Fibroblast of lung (primary cell): Measurements from ENCODE around the gene MAN1A2. TPM values are rescaled to one million over a fixed set of nuclear protein-coding genes. Genes with fewer than 3 reads are reported as not detected.
A peak's percentile ranks its signal among the peaks of the same experiment; 100 is the strongest.

Experiments used
- DNase-seq, 2 donors: peaks; one replicate each; pipeline versions ENCODE4 v3.0.0 to v3.0.0-alpha.2; 2010; ENCODE audit warnings: low read depth in 2 of 2
- H2AFZ ChIP-seq: 2 replicates; pipeline ENCODE4 v1.5.1; 2012; ENCODE audit warnings: low read length, control low read depth, inconsistent platforms
- H3K27ac ChIP-seq: 2 replicates; pipeline ENCODE4 v1.5.1; 2011; ENCODE audit warnings: low read length, control low read depth; ENCODE audit not compliant: insufficient read depth
- H3K27me3 ChIP-seq: 2 replicates; pipeline ENCODE4 v1.5.1; 2011; ENCODE audit warnings: mild to moderate bottlenecking, low read length; ENCODE audit not compliant: control insufficient read depth, insufficient read depth
- H3K36me3 ChIP-seq: 2 replicates; pipeline ENCODE4 v1.5.1; 2011; ENCODE audit warnings: low read length; ENCODE audit not compliant: control insufficient read depth, insufficient read depth
- H3K4me1 ChIP-seq: 2 replicates; pipeline ENCODE4 v1.5.1; 2011; ENCODE audit warnings: low read length; ENCODE audit not compliant: control insufficient read depth, insufficient read depth; ENCODE audit errors: extremely low read depth
- H3K4me2 ChIP-seq: 2 replicates; pipeline ENCODE4 v1.5.1; 2011; ENCODE audit warnings: low read length, control low read depth; ENCODE audit not compliant: insufficient read depth; ENCODE audit errors: extremely low read depth
- H3K4me3 ChIP-seq, 4 experiments: fragments of 200-600 bp in 1 of 4; sonication (generic) in 1 of 4; replicated peaks in 1 of 4; 2 replicates each; pipeline ENCODE4 v1.5.1; 2011 to 2016; ENCODE audit warnings: low read length in 4 of 4, low read depth in 3 of 4, mild to moderate bottlenecking in 3 of 4, control low read depth in 2 of 4, inconsistent platforms in 1 of 4, mixed read lengths in 1 of 4; ENCODE audit not compliant: insufficient read depth in 1 of 4; ENCODE audit errors: control extremely low read depth in 1 of 4
- H3K79me2 ChIP-seq: 2 replicates; pipeline ENCODE4 v1.5.1; 2012; ENCODE audit warnings: mild to moderate bottlenecking, low read length, inconsistent platforms; ENCODE audit not compliant: control insufficient read depth, insufficient read depth
- H3K9ac ChIP-seq: 2 replicates; pipeline ENCODE4 v1.5.1; 2011; ENCODE audit warnings: mild to moderate bottlenecking, low read length, control low read depth; ENCODE audit not compliant: insufficient read depth
- H3K9me3 ChIP-seq: 2 replicates; pipeline ENCODE4 v1.5.1; 2012; ENCODE audit warnings: low read depth, low read length; ENCODE audit not compliant: control insufficient read depth, insufficient read depth
- H4K20me1 ChIP-seq: 2 replicates; pipeline ENCODE4 v1.5.1; 2011; ENCODE audit warnings: low read length; ENCODE audit not compliant: control insufficient read depth, insufficient read depth; ENCODE audit errors: extremely low read depth
- CTCF ChIP-seq, 2 donors: IDR thresholded peaks in 1 of 2; conservative IDR thresholded peaks in 1 of 2; 1 replicate in 1 of 2; 2 replicates in 1 of 2; pipeline ENCODE4 v1.5.1; 2011 to 2012; ENCODE audit warnings: low read length in 2 of 2, control low read depth in 1 of 2, inconsistent platforms in 1 of 2, low read depth in 1 of 2, mild to moderate bottlenecking in 1 of 2
- EZH2 ChIP-seq: IDR thresholded peaks from 2 replicates; pipeline ENCODE4 v1.5.1; 2012; ENCODE audit warnings: low read length, control low read depth, mild to moderate bottlenecking; ENCODE audit errors: missing control alignments
- polyA plus RNA-seq, 2 donors: library from polyadenylated mRNA; depleted of rRNA in 1 of 2; stranded (reverse) in 1 of 2; unstranded in 1 of 2; fragments of >200 nt; gene quantifications; 2 replicates each; pipeline ENCODE4 v1.2.1, GENCODE V29; 2011 to 2012; ENCODE audit warnings: missing spikeins in 1 of 2
- total RNA-seq: library from RNA; depleted of rRNA; stranded (reverse); fragments of >200 nt; gene quantifications from 2 replicates; pipeline ENCODE4 v1.2.1, GENCODE V29; 2014

Gene MAN1A2
- total and polyA plus RNA-seq, 2 donors (not counting 1 experiment from before 2014, with no cell fraction given), result 41.9 to 43.6 TPM

GRCh38 chr1:117541003-117541402 is 173.8 kb downstream of the MAN1A2 start:
- Histone ChIP-seq H3K9me3 (no peaks in the 10 kb centered on the region), H3K4me2 (no peak overlapping the region), H3K4me1 (no peaks in the 10 kb centered on the region), H4K20me1 (no peaks in the 10 kb centered on the region), H3K4me3 (no peak overlapping the region), H3K9ac (no peak overlapping the region), H3K27ac (no peak overlapping the region), H3K79me2 (no peaks in the 10 kb centered on the region), H2AFZ (no peak overlapping the region), H3K36me3 (no peaks in the 10 kb centered on the region), H3K27me3 (no peaks in the 10 kb centered on the region)
- TF ChIP-seq CTCF (conservative IDR thresholded peaks at IDR 0.05 in 1 of 2, IDR thresholded peaks at IDR 0.05 in 1 of 2; ENCODE audit: low read depth in 1 of 2, low read length in 2 of 2) (no peak), EZH2 (no peak)
- DNase-seq, result peak in 1 of 2 donors; percentile 15

- no peak for TF ChIP-seq CTCF (conservative IDR thresholded peaks at IDR 0.05 in 1 of 2, IDR thresholded peaks at IDR 0.05 in 1 of 2; ENCODE audit: low read depth in 1 of 2, low read length in 2 of 2)
- no peak for TF ChIP-seq EZH2
- Histone ChIP-seq H3K4me3 (no peak overlapping the region), H2AFZ (no peak overlapping the region), H4K20me1 (no peaks in the 10 kb centered on the region), H3K27ac (no peak overlapping the region), H3K36me3 (no peaks in the 10 kb centered on the region), H3K9me3 (no peaks in the 10 kb centered on the region), H3K9ac (no peak overlapping the region), H3K79me2 (no peaks in the 10 kb centered on the region), H3K4me2 (no peak overlapping the region), H3K4me1 (no peaks in the 10 kb centered on the region), H3K27me3 (no peaks in the 10 kb centered on the region)
- DNase-seq, result no peak
Measured at GRCh38 chr1:117541585-117541984, 174.3 kb downstream of the MAN1A2 start.

GRCh38 chr1:117544509-117545109 is 177.4 kb downstream of the MAN1A2 start:
- H3K4me1 ChIP-seq, result no peaks in the 10 kb centered on the region
- no peak overlapping the region for H2AFZ ChIP-seq
- no peak for TF ChIP-seq EZH2
- H3K27me3 ChIP-seq, result no peaks in the 10 kb centered on the region
- H3K9me3 ChIP-seq, result no peaks in the 10 kb centered on the region
- H3K27ac ChIP-seq, result no peak overlapping the region
- no peak overlapping the region for H3K9ac ChIP-seq
- no peaks in the 10 kb centered on the region for H3K79me2 ChIP-seq
- H4K20me1 ChIP-seq, result no peaks in the 10 kb centered on the region
- no peak overlapping the region for H3K4me2 ChIP-seq
- H3K4me3 ChIP-seq, result no peak overlapping the region
- no peak for DNase-seq
- no peaks in the 10 kb centered on the region for H3K36me3 ChIP-seq
